Type B pancreatic cell (in vitro differentiated cells): Measurements from ENCODE around the gene SNTB2. TPM values are rescaled to one million over a fixed set of nuclear protein-coding genes. Genes with fewer than 3 reads are reported as not detected.

Experiments
- DNase-seq: peaks from one replicate; pipeline ENCODE4 v3.0.0; 2021; ENCODE audit warnings: mixed read lengths; ENCODE audit not compliant: unreplicated experiment; ENCODE audit errors: extremely low spot score
- H3K27ac Mint-ChIP-seq: 2 replicates; pipeline ENCODE4 v1.8.0; 2021; ENCODE audit warnings: mild to moderate bottlenecking, mixed read lengths
- H3K27me3 Mint-ChIP-seq: 2 replicates; pipeline ENCODE4 v1.8.0; 2021; ENCODE audit warnings: mixed read lengths
- H3K36me3 Mint-ChIP-seq: 2 replicates; pipeline ENCODE4 v1.8.0; 2021; ENCODE audit warnings: mixed read lengths
- H3K4me1 Mint-ChIP-seq: one replicate; pipeline ENCODE4 v1.8.0; 2021; ENCODE audit warnings: mixed read lengths; ENCODE audit not compliant: unreplicated experiment
- H3K4me3 Mint-ChIP-seq: 2 replicates; pipeline ENCODE4 v1.8.0; 2021; ENCODE audit warnings: mild to moderate bottlenecking, mixed read lengths
- H3K9me3 Mint-ChIP-seq: 2 replicates; pipeline ENCODE4 v1.8.0; 2021; ENCODE audit warnings: mixed read lengths
- CTCF ChIP-seq: fragments of 200-600 bp; sonication (generic); conservative IDR thresholded peaks from 2 replicates; pipeline ENCODE4 v1.5.0; 2021; ENCODE audit warnings: antibody characterized with exemption, mild to moderate bottlenecking
- total RNA-seq: library from RNA; stranded (reverse); gene quantifications from 2 replicates; pipeline ENCODE4 v1.2.1, GENCODE V29; 2021; ENCODE audit warnings: low replicate concordance

Gene SNTB2
- total RNA-seq, 1 donor from 2014 or later: 22.2 TPM

- peaks cover 28% of the 10 kb centered on the region for H3K36me3 Mint-ChIP-seq
- H3K27ac Mint-ChIP-seq: no peak overlapping the region
- H3K27me3 Mint-ChIP-seq: no peaks in the 10 kb centered on the region
- peaks cover 5% of the 10 kb centered on the region for H3K4me1 Mint-ChIP-seq
- no peak overlapping the region for H3K4me3 Mint-ChIP-seq
- no peaks in the 10 kb centered on the region for H3K9me3 Mint-ChIP-seq
- no peak for TF ChIP-seq CTCF
- DNase-seq: no peak
Measured at GRCh38 chr16:69166221-69166833, 20.6 kb upstream of the SNTB2 start.

- no peak overlapping the region for H3K27ac Mint-ChIP-seq
Measured at GRCh38 chr16:69166946-69167930, 19.7 kb upstream of the SNTB2 start.

GRCh38 chr16:69169051-69169450, 17.9 kb upstream of the SNTB2 start:
- no peak for DNase-seq
- Mint-ChIP-seq H3K27me3 (no peaks in the 10 kb centered on the region), H3K4me3 (no peak overlapping the region), H3K27ac (peak overlapping the region; percentile 31), H3K4me1 (peaks cover 10% of the 10 kb centered on the region), H3K36me3 (peaks cover 24% of the 10 kb centered on the region), H3K9me3 (no peaks in the 10 kb centered on the region)
- TF ChIP-seq CTCF: no peak

More at GRCh38 chr16:69166946-69167930, 19.7 kb upstream of the SNTB2 start:
- H3K9me3 Mint-ChIP-seq: no peaks in the 10 kb centered on the region
- H3K4me3 Mint-ChIP-seq: no peak overlapping the region
- no peak for DNase-seq
- H3K36me3 Mint-ChIP-seq: peaks cover 28% of the 10 kb centered on the region
- peaks cover 5% of the 10 kb centered on the region for H3K4me1 Mint-ChIP-seq
- TF ChIP-seq CTCF: no peak
- no peaks in the 10 kb centered on the region for H3K27me3 Mint-ChIP-seq

- Mint-ChIP-seq H3K9me3 (no peaks in the 10 kb centered on the region), H3K4me1 (peaks cover 10% of the 10 kb centered on the region)
Measured at GRCh38 chr16:69169607-69170352, 17.2 kb upstream of the SNTB2 start.

More at GRCh38 chr16:69169607-69170352, 17.2 kb upstream of the SNTB2 start:
- DNase-seq: no peak
- H3K4me3 Mint-ChIP-seq: no peak overlapping the region
- H3K27me3 Mint-ChIP-seq: no peaks in the 10 kb centered on the region
- peaks cover 24% of the 10 kb centered on the region for H3K36me3 Mint-ChIP-seq
- H3K27ac Mint-ChIP-seq: no peak overlapping the region
- no peak for TF ChIP-seq CTCF
